ENCODE results near the gene ARSB. TPM values are rescaled to one million over a fixed set of nuclear protein-coding genes. Genes with fewer than 3 reads are reported as not detected.

ARSB gene
- polyA plus RNA-seq, 1 of the 3 experiments (the other 2 are of a cell fraction) = 12.5 TPM

DNA sequence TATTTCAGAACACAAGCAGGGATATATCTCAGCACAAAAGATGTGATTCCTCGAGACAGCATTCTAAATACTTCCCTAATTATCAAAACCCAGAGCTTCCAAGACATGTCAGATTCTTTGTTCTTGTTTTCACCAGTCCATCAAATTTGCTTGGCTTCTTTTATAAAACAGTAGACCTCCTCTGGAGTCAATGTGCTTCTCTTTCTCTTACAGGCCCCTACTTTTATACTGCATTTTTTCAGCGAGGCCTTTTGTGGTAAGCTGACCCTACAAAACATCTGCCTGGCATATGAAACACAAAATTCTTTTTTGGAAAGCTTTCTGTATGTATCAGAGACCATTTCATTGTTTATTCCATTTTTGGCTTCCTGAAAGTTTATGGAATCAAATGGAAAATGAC lies 81.8 kb downstream of the ARSB start:
- no peak overlapping the region for H3K4me3 ChIP-seq (ENCODE audit: low read depth in 2 of 2, low read length in 1 of 2)
- peak overlapping the region; percentile 32; the same call in 1 of the 2 replicates for H2AFZ ChIP-seq (ENCODE audit: low read depth)
- peaks cover 26% of the 10 kb centered on the region for H3F3A ChIP-seq (replicated peaks; ENCODE audit: insufficient read depth)
- no peak overlapping the region for H3K4me2 ChIP-seq
- H3K27me3 ChIP-seq (ENCODE audit: insufficient read depth) = no peaks in the 10 kb centered on the region
- 81% methylated on average over 2 of the region's 2 CpGs for WGBS (ENCODE audit: low lambda C conversion rate)
- CTCF ChIA-PET = no interaction called here
- no peaks in the 10 kb centered on the region for H3K79me2 ChIP-seq (ENCODE audit: insufficient read depth)
- no peak overlapping the region for H3K9ac ChIP-seq
- no peaks in the 10 kb centered on the region for H3K9me2 ChIP-seq
- H3K27ac ChIP-seq (ENCODE audit: low read depth in 2 of 2, low read length in 1 of 2) = peak overlapping the region in 1 of 2 experiments; percentile 5; a peak in 2 of 4 replicates
- H3K9me3 ChIP-seq = 0 out of 2 replicates have a peak, but pooled peaks cover 8% of the 10 kb centered on the region
- TF ChIP-seq RFX5 (IDR thresholded peaks at IDR 0.05; ENCODE audit: low read length) (no peak), CHD2 (IDR thresholded peaks at IDR 0.05; ENCODE audit: low read length, partially characterized antibody) (no peak), IRF3 (IDR thresholded peaks at IDR 0.05; ENCODE audit: low read depth, low read length) (no peak), TAF1 (IDR thresholded peaks at IDR 0.05; ENCODE audit: borderline replicate concordance, low read depth, low read length) (no peak), FOSL2 (IDR thresholded peaks at IDR 0.05; ENCODE audit: borderline replicate concordance, low read depth) (no peak), MEF2A (IDR thresholded peaks at IDR 0.05; ENCODE audit: borderline replicate concordance, low read depth) (no peak), JUND (IDR thresholded peaks at IDR 0.05) (no peak), MXI1 (IDR thresholded peaks at IDR 0.05; ENCODE audit: low read depth, low read length) (no peak), RCOR1 (IDR thresholded peaks at IDR 0.05; ENCODE audit: low read length) (no peak), SMC3 (IDR thresholded peaks at IDR 0.05; ENCODE audit: low read depth, low read length) (no peak), EP300 (IDR thresholded peaks at IDR 0.05; ENCODE audit: borderline replicate concordance in 1 of 2, low read depth in 1 of 2, low read length in 1 of 2) (no peak)
- TF ChIP-seq, protein P1, sequence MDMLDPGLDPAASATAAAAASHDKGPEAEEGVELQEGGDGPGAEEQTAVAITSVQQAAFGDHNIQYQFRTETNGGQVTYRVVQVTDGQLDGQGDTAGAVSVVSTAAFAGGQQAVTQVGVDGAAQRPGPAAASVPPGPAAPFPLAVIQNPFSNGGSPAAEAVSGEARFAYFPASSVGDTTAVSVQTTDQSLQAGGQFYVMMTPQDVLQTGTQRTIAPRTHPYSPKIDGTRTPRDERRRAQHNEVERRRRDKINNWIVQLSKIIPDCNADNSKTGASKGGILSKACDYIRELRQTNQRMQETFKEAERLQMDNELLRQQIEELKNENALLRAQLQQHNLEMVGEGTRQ (IDR thresholded peaks at IDR 0.05; ENCODE audit: borderline replicate concordance, low read depth, low read length) = no peak
- no peak for DNase-seq
- no peaks in the 10 kb centered on the region for H4K20me1 ChIP-seq (ENCODE audit: insufficient read depth)
- H3K36me3 ChIP-seq (replicated peaks in 1 of 2; ENCODE audit: control insufficient read depth in 1 of 2, insufficient read depth in 2 of 2, low read length in 1 of 2) = no peaks in the 10 kb centered on the region
- peaks cover 14 to 24% of the 10 kb centered on the region in 2 experiments for H3K4me1 ChIP-seq (ENCODE audit: control insufficient read depth in 1 of 2, insufficient read depth in 2 of 2, low read depth in 1 of 2, low read length in 1 of 2)
- POLR2A ChIA-PET = no interaction called here

- Histone ChIP-seq H3K9me2 (no peaks in the 10 kb centered on the region), H3K79me2 (ENCODE audit: insufficient read depth) (no peaks in the 10 kb centered on the region), H4K20me1 (ENCODE audit: insufficient read depth) (no peaks in the 10 kb centered on the region), H2AFZ (ENCODE audit: low read depth) (no peak overlapping the region), H3K36me3 (replicated peaks in 1 of 2; ENCODE audit: control insufficient read depth in 1 of 2, insufficient read depth in 2 of 2, low read length in 1 of 2) (no peaks in the 10 kb centered on the region), H3K4me3 (ENCODE audit: low read depth in 2 of 2, low read length in 1 of 2) (peak overlapping the region in 1 of 2 experiments; percentile 30; a peak in 1 of 4 replicates), H3K9ac (no peak overlapping the region), H3K27ac (ENCODE audit: low read depth in 2 of 2, low read length in 1 of 2) (no peak overlapping the region), H3K4me1 (ENCODE audit: control insufficient read depth in 1 of 2, insufficient read depth in 2 of 2, low read depth in 1 of 2, low read length in 1 of 2) (peaks cover 8 to 16% of the 10 kb centered on the region in 2 experiments; a peak in 3 of 4 replicates), H3K27me3 (ENCODE audit: insufficient read depth) (no peaks in the 10 kb centered on the region), H3F3A (replicated peaks; ENCODE audit: insufficient read depth) (peaks cover 9% of the 10 kb centered on the region), H3K9me3 (0 out of 2 replicates have a peak, but pooled peaks cover 8% of the 10 kb centered on the region), H3K4me2 (no peak overlapping the region)
- 22% methylated on average over 3 of the region's 3 CpGs for WGBS (ENCODE audit: low lambda C conversion rate)
- CTCF ChIA-PET = interaction anchor here (0.8 to 1.8 kb wide), 8 partner anchors 8 to 432 kb away, joined by 3 to 12 read pairs (median 3); no protein-coding TSS in a partner anchor
- DNase-seq = no peak
- POLR2A ChIA-PET = no interaction called here
- peak; percentile 58 for TF ChIP-seq SMC3 (IDR thresholded peaks at IDR 0.05; ENCODE audit: low read depth, low read length)
- TF ChIP-seq FOSL2 (IDR thresholded peaks at IDR 0.05; ENCODE audit: borderline replicate concordance, low read depth) = no peak
- TF ChIP-seq, protein P2, sequence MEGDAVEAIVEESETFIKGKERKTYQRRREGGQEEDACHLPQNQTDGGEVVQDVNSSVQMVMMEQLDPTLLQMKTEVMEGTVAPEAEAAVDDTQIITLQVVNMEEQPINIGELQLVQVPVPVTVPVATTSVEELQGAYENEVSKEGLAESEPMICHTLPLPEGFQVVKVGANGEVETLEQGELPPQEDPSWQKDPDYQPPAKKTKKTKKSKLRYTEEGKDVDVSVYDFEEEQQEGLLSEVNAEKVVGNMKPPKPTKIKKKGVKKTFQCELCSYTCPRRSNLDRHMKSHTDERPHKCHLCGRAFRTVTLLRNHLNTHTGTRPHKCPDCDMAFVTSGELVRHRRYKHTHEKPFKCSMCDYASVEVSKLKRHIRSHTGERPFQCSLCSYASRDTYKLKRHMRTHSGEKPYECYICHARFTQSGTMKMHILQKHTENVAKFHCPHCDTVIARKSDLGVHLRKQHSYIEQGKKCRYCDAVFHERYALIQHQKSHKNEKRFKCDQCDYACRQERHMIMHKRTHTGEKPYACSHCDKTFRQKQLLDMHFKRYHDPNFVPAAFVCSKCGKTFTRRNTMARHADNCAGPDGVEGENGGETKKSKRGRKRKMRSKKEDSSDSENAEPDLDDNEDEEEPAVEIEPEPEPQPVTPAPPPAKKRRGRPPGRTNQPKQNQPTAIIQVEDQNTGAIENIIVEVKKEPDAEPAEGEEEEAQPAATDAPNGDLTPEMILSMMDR (IDR thresholded peaks at IDR 0.05) = peak; percentile 64
- TF ChIP-seq RAD21 (IDR thresholded peaks at IDR 0.05; ENCODE audit: low read length) = peak; percentile 61
These were observed 85.2 kb downstream of the ARSB start for GRCh38 chr5:78899922-78900362.

Measured in SK-N-SH (cell line).